NB4 (cell line): ENCODE measurements around the gene KRT33B.

Experiments
- CTCF ChIP-seq: IDR thresholded peaks from one replicate; pipeline ENCODE4 v1.5.1; 2012; ENCODE audit warnings: low read depth, low read length
- MAX ChIP-seq: IDR thresholded peaks from 2 replicates; pipeline ENCODE4 v1.6.1; 2011; ENCODE audit warnings: low read depth, low read length
- MYC ChIP-seq: IDR thresholded peaks from 2 replicates; pipeline ENCODE4 v1.6.1; 2011; ENCODE audit warnings: low read depth, low read length
- POLR2A ChIP-seq: IDR thresholded peaks from 2 replicates; pipeline ENCODE4 v1.6.1; 2011; ENCODE audit warnings: mild to moderate bottlenecking; ENCODE audit not compliant: insufficient read length; ENCODE audit errors: extremely low read depth

GRCh38 chr17:41347869-41348760, 21.5 kb downstream of the KRT33B start:
- TF ChIP-seq CTCF (no peak), MAX (no peak), POLR2A (no peak), MYC (no peak)
